ENCODE results near the gene PEMT. TPM values are rescaled to one million over a fixed set of nuclear protein-coding genes. Genes with fewer than 3 reads are reported as not detected.

The PEMT gene
- total and polyA plus RNA-seq, 2 of the 8 experiments (the other 6 are each of a cell fraction or from before 2014, with no cell fraction given), result 42.0 to 118 TPM

DNA sequence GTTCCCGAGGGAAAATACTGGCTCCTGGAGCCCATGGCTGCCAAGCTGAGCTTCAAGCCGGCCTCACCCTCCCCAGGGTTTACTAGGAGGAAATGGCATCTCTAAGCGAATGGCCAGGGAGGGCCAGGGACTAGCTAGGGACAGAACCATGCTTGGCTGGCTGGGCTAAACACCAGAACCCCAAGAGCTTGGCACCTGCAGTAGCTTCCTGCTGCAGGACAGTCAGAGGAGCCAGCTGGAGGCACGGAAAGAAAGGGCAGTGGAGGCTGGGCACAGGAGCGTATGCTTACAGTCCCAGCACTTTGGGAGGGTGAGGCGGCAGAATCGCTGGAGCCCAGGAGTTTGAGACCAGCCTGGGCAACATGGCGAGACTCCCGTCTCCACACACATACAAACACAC is 33.7 kb downstream of the PEMT start:
- Histone ChIP-seq H3K4ac (replicated peaks; ENCODE audit: insufficient read length, low read depth, low read length) (no peak overlapping the region), H4K8ac (ENCODE audit: extremely low read depth, insufficient read depth, low read length) (no peak overlapping the region), H3K27me3 (replicated peaks in 1 of 4; ENCODE audit: control insufficient read depth in 3 of 4, extremely low read depth in 1 of 4, insufficient read depth in 3 of 4, low read length in 3 of 4) (no peaks in the 10 kb centered on the region), H4K91ac (replicated peaks; ENCODE audit: insufficient read length, low read length) (no peak overlapping the region), H2BK5ac (ENCODE audit: low read depth, low read length) (no peak overlapping the region), H3K4me2 (ENCODE audit: insufficient read depth in 1 of 2, low read depth in 2 of 2, low read length in 2 of 2) (no peak overlapping the region), H3K79me2 (ENCODE audit: control insufficient read depth in 1 of 2, insufficient read depth in 2 of 2, low read length in 2 of 2) (no peaks in the 10 kb centered on the region), H3K79me1 (ENCODE audit: low read depth, low read length) (peaks cover 2% of the 10 kb centered on the region; the same call in 1 of the 2 replicates), H4K20me1 (replicated peaks in 1 of 2; ENCODE audit: control insufficient read depth in 1 of 2, insufficient read depth in 2 of 2, low read length in 2 of 2) (peaks cover 1 to 2% of the 10 kb centered on the region in 2 experiments), H3K4me1 (replicated peaks in 1 of 4; ENCODE audit: control insufficient read depth in 3 of 4, insufficient read depth in 4 of 4, low read length in 3 of 4) (no peaks in the 10 kb centered on the region; a peak in 1 of 7 replicates), H3K23me2 (ENCODE audit: low read depth, low read length) (no peaks in the 10 kb centered on the region), H3K14ac (ENCODE audit: insufficient read length) (no peak overlapping the region), H2BK12ac (ENCODE audit: low read depth, low read length) (no peak overlapping the region), H2AFZ (ENCODE audit: low read length) (no peak overlapping the region), H3K23ac (ENCODE audit: insufficient read length) (no peak overlapping the region), H2AK5ac (ENCODE audit: low read depth, low read length) (no peak overlapping the region), H2BK20ac (ENCODE audit: low read length) (no peak overlapping the region), H2BK120ac (replicated peaks; ENCODE audit: low read depth, low read length) (no peak overlapping the region), H3K56ac (replicated peaks; ENCODE audit: insufficient read length, low read depth, low read length) (no peak overlapping the region), H3K9me3 (ENCODE audit: insufficient read depth in 2 of 2, low read depth in 1 of 2, low read length in 1 of 2) (no peaks in the 10 kb centered on the region), H2BK15ac (ENCODE audit: low read length) (no peak overlapping the region), H3K4me3 (ENCODE audit: extremely low read depth in 1 of 4, insufficient read depth in 2 of 4, low read depth in 3 of 4, low read length in 4 of 4) (no peak overlapping the region), H3K9ac (replicated peaks in 1 of 4; ENCODE audit: extremely low read depth in 1 of 4, low read depth in 3 of 4, low read length in 3 of 4) (no peak overlapping the region), H3K36me3 (ENCODE audit: control insufficient read depth in 2 of 4, insufficient read depth in 4 of 4, low read length in 3 of 4) (no peaks in the 10 kb centered on the region), H4K5ac (ENCODE audit: insufficient read length, low read depth, low read length) (no peak overlapping the region), H3K27ac (ENCODE audit: low read depth, low read length) (no peak overlapping the region), H3K18ac (ENCODE audit: extremely low read depth, low read length) (no peak overlapping the region)
- no peak for TF ChIP-seq SAP30 (IDR thresholded peaks at IDR 0.05; ENCODE audit: insufficient read depth, insufficient replicate concordance, low read length)
- TF ChIP-seq TEAD4 (IDR thresholded peaks at IDR 0.05; ENCODE audit: low read depth, low read length), result no peak
- TF ChIP-seq CTBP2 (IDR thresholded peaks at IDR 0.05; ENCODE audit: borderline replicate concordance, insufficient read depth, insufficient read length, low read length), result no peak
- no peak for FAIRE-seq
- POLR2A ChIA-PET (ENCODE audit: partially characterized antibody), result no interaction called here
- no peak for DNase-seq (ENCODE audit: low read depth in 1 of 2, low spot score in 2 of 2)
- CTCF ChIA-PET (ENCODE audit: partially characterized antibody), result interaction anchor here (0.7 to 4.9 kb wide), 7 partner anchors 11 to 204 kb away, joined by 3 to 29 read pairs (median 4); no protein-coding TSS in a partner anchor
- WGBS, 2 experiments (ENCODE audit: extremely low coverage in 1 of 2, insufficient coverage in 1 of 2, insufficient read length in 1 of 2, insufficient replicate concordance in 2 of 2, low coverage in 1 of 2, low lambda C conversion rate in 2 of 2, missing lambda C conversion rate in 1 of 2), result 86% methylated on average over 9 of the region's 9 CpGs; no CpG with 5 or more reads in 1 of the 2 experiments

Measured in H1 (cell line).